Right lobe of liver (tissue), 4 donors: ENCODE measurements around the gene GALNT17.

Experiments
- POLR2A ChIP-seq: fragments of 450-650 bp; IDR thresholded peaks from one replicate; pipeline ENCODE4 v1.6.1; 2017; ENCODE audit warnings: antibody characterized with exemption, mild to moderate bottlenecking
- TF ChIP-seq, protein P1 (sequence below), 4 donors: fragments of 200-600 bp in 3 of 4; fragments of 450-650 bp in 1 of 4; IDR thresholded peaks; one replicate each; pipeline versions ENCODE4 v1.5.1 to v1.8.0; 2016 to 2022; ENCODE audit warnings: antibody characterized with exemption in 4 of 4, mild to moderate bottlenecking in 2 of 4
- donor health status: DM: no; HTN: no; CAD: no.
- donor health status: DM: no; HTN: no; CAD: no.
- donor health status: DM: no; HTN: yes; CAD: no.

GRCh38 chr7:71560354-71560995 is 428.5 kb downstream of the GALNT17 start:
- TF ChIP-seq, protein P1, sequence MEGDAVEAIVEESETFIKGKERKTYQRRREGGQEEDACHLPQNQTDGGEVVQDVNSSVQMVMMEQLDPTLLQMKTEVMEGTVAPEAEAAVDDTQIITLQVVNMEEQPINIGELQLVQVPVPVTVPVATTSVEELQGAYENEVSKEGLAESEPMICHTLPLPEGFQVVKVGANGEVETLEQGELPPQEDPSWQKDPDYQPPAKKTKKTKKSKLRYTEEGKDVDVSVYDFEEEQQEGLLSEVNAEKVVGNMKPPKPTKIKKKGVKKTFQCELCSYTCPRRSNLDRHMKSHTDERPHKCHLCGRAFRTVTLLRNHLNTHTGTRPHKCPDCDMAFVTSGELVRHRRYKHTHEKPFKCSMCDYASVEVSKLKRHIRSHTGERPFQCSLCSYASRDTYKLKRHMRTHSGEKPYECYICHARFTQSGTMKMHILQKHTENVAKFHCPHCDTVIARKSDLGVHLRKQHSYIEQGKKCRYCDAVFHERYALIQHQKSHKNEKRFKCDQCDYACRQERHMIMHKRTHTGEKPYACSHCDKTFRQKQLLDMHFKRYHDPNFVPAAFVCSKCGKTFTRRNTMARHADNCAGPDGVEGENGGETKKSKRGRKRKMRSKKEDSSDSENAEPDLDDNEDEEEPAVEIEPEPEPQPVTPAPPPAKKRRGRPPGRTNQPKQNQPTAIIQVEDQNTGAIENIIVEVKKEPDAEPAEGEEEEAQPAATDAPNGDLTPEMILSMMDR (IDR thresholded peaks at IDR 0.05) = no peak
- no peak for TF ChIP-seq POLR2A
